OCI-LY3 (cell line): Measurements from ENCODE around the gene ZMYND8.

Experiments used
- CTCF ChIP-seq: fragments of 200-600, 300-600 bp; sonication (generic); IDR thresholded peaks from 2 replicates; pipeline ENCODE4 v1.5.1; 2014; ENCODE audit warnings: antibody characterized with exemption, low read length, low read depth
- EZH2phosphoT487 ChIP-seq: fragments of 200-600 bp; shearing (Covaris generic); IDR thresholded peaks from 2 replicates; pipeline ENCODE4 v1.6.1; 2018; ENCODE audit warnings: antibody characterized with exemption, mixed run types, low read depth

- TF ChIP-seq CTCF (no peak), EZH2phosphoT487 (no peak)
These were observed 160.9 kb downstream of the ZMYND8 start for GRCh38 chr20:47195573-47195972.
